ENCODE measurements around the gene EGR4. TPM values are rescaled to one million over a fixed set of nuclear protein-coding genes. Genes with fewer than 3 reads are reported as not detected.

EGR4 gene
- total RNA-seq, 2 donors from 2014 or later: 0.15 TPM; not detected in 1

- Histone ChIP-seq H3K9ac (ENCODE audit: extremely low read depth, low read length, poor library complexity, severe bottlenecking) (no peak overlapping the region), H3K36me3 (ENCODE audit: control insufficient read depth, insufficient read depth, low read length) (peaks cover 98% of the 10 kb centered on the region), H3K9me3 (ENCODE audit: control insufficient read depth, low read length) (no peaks in the 10 kb centered on the region), H3K4me3 (ENCODE audit: low read length) (no peak overlapping the region), H3K27ac (ENCODE audit: low read depth, low read length) (no peak overlapping the region), H3K4me1 (ENCODE audit: control insufficient read depth, insufficient read depth, low read length) (no peaks in the 10 kb centered on the region), H3K27me3 (ENCODE audit: control insufficient read depth, insufficient read depth, low read length, poor library complexity, severe bottlenecking) (no peaks in the 10 kb centered on the region)
- TF ChIP-seq CTCF (conservative IDR thresholded peaks at IDR 0.05): no peak
- 95 to 97% methylated on average over 6 to 9 of the region's 9 CpGs for WGBS, 2 experiments (ENCODE audit: insufficient coverage in 1 of 2, insufficient read length in 1 of 2)
- H3K4me3 Mint-ChIP-seq: no peak overlapping the region
- H3K27me3 Mint-ChIP-seq (ENCODE audit: insufficient read depth): no peaks in the 10 kb centered on the region
- no peak overlapping the region for H3K27ac Mint-ChIP-seq
- H3K9me3 Mint-ChIP-seq: no peaks in the 10 kb centered on the region
- peaks cover 89% of the 10 kb centered on the region for H3K36me3 Mint-ChIP-seq (ENCODE audit: low read depth)
- H3K4me1 Mint-ChIP-seq: no peaks in the 10 kb centered on the region
- no peak for DNase-seq
These were observed 43.7 kb downstream of the EGR4 start for GRCh38 chr2:73249636-73250035.

DNA sequence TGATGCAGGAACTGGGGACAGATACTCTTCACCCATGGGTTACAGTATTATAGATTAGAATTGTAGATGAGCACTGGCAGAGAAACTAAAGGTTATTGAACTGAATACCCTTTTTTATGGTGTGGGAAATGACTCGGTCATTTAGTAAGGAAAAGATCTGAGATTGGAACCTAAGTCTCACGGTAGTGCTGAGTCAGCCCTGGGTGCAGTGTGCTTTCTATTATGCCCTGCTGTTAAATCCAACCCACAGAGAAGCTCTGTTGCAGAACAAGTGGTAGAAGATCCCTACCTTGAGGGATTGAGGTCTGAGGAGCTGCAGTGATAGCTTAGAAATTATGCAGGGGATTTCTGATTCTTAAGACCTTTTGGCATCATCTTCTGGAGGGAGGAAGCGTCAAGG is 46.5 kb downstream of the EGR4 start:
- 96 to 97% methylated on average over 3 of the region's 3 CpGs for WGBS, 2 experiments (ENCODE audit: insufficient coverage in 1 of 2, insufficient read length in 1 of 2)
- H3K4me3 Mint-ChIP-seq: no peak overlapping the region
- peaks cover 95% of the 10 kb centered on the region for H3K36me3 ChIP-seq (ENCODE audit: control insufficient read depth, insufficient read depth, low read length)

DNA sequence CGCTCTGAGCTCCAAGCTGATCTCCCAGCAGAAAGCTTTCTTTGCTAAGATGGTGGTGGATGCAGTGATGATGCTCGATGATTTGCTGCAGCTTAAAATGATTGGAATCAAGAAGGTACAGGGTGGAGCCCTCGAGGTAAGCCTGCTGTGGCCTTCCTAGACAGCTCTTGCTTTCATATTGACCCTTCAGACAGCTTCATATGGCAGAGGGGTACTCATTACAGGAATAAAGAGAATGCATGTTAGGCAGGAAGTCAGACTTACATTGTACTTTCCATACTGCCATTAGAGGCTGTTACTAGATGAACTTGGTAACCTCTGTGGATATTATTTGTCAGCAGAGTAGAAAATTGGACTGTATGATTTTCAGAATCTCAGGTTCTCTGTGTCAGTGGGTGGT is 48.8 kb downstream of the EGR4 start:
- Mint-ChIP-seq H3K9me3 (no peaks in the 10 kb centered on the region), H3K27ac (no peak overlapping the region), H3K4me1 (peaks cover 3% of the 10 kb centered on the region), H3K36me3 (ENCODE audit: low read depth) (peaks cover 80% of the 10 kb centered on the region), H3K4me3 (no peak overlapping the region), H3K27me3 (ENCODE audit: insufficient read depth) (no peaks in the 10 kb centered on the region)
- H3K4me1 ChIP-seq (ENCODE audit: control insufficient read depth, insufficient read depth, low read length): peaks cover 2% of the 10 kb centered on the region
- H3K36me3 ChIP-seq (ENCODE audit: control insufficient read depth, insufficient read depth, low read length): peaks cover 93% of the 10 kb centered on the region
- no peak for DNase-seq
- H3K9me3 ChIP-seq (ENCODE audit: control insufficient read depth, low read length): no peaks in the 10 kb centered on the region
- WGBS, 2 experiments (ENCODE audit: insufficient coverage in 1 of 2, insufficient read length in 1 of 2): 94 to 98% methylated on average over 2 to 3 of the region's 3 CpGs
- no peak overlapping the region for H3K4me3 ChIP-seq (ENCODE audit: low read length)
- H3K27me3 ChIP-seq (ENCODE audit: control insufficient read depth, insufficient read depth, low read length, poor library complexity, severe bottlenecking): no peaks in the 10 kb centered on the region
- no peak for TF ChIP-seq CTCF (conservative IDR thresholded peaks at IDR 0.05)
- no peak overlapping the region for H3K27ac ChIP-seq (ENCODE audit: low read depth, low read length)
- no peak overlapping the region for H3K9ac ChIP-seq (ENCODE audit: extremely low read depth, low read length, poor library complexity, severe bottlenecking)

More for the DNA sequence above, 46.5 kb downstream of the EGR4 start:
- TF ChIP-seq CTCF (conservative IDR thresholded peaks at IDR 0.05): no peak
- no peak overlapping the region for H3K4me3 ChIP-seq (ENCODE audit: low read length)
- Mint-ChIP-seq H3K9me3 (no peaks in the 10 kb centered on the region), H3K27me3 (ENCODE audit: insufficient read depth) (no peaks in the 10 kb centered on the region), H3K27ac (no peak overlapping the region), H3K36me3 (ENCODE audit: low read depth) (peaks cover 85% of the 10 kb centered on the region), H3K4me1 (peaks cover 3% of the 10 kb centered on the region)
- no peaks in the 10 kb centered on the region for H3K9me3 ChIP-seq (ENCODE audit: control insufficient read depth, low read length)
- H3K27me3 ChIP-seq (ENCODE audit: control insufficient read depth, insufficient read depth, low read length, poor library complexity, severe bottlenecking): no peaks in the 10 kb centered on the region
- no peak overlapping the region for H3K9ac ChIP-seq (ENCODE audit: extremely low read depth, low read length, poor library complexity, severe bottlenecking)
- H3K27ac ChIP-seq (ENCODE audit: low read depth, low read length): no peak overlapping the region
- no peak for DNase-seq
- H3K4me1 ChIP-seq (ENCODE audit: control insufficient read depth, insufficient read depth, low read length): peaks cover 2% of the 10 kb centered on the region

All from endodermal cell (in vitro differentiated cells).